ENCODE data around the gene ARPC2. TPM values are rescaled to one million over a fixed set of nuclear protein-coding genes. Genes with fewer than 3 reads are reported as not detected.
A peak's percentile ranks its signal among the peaks of the same experiment; 100 is the strongest.

The ARPC2 gene
- total RNA-seq, 2 donors from 2014 or later, result 112 to 177 TPM

DNA sequence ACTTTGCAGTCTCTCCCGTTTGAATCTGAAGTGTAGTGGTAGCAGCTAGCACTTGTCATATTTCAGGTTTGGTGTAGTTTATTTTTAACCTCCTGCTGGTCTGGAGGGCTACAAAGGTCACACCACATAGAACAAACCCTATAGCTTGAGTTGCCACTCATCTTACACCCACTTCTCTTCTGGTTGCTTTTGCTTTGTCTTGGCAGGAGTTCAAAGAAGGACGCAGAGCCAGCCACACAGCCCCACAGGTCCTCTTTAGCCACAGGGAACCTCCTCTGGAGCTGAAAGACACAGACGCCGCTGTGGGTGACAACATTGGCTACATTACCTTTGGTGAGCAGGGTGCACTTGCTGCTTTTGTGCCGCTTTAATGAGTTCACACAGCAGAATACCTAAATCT lies 28.2 kb downstream of the ARPC2 start:
- no peak for DNase-seq (ENCODE audit: low spot score)
- H3K36me3 ChIP-seq, result peaks cover 81% of the 10 kb centered on the region
- H3K27me3 ChIP-seq, result no peaks in the 10 kb centered on the region
- H3K27ac ChIP-seq, result peak overlapping the region; percentile 10 to 12
- H3K4me3 ChIP-seq, result no peak overlapping the region
- peaks cover 0 to 13% of the 10 kb centered on the region in 2 donors for H3K4me1 ChIP-seq
- TF ChIP-seq CTCF (IDR thresholded peaks at IDR 0.05), result no peak
- H3K9me3 ChIP-seq, result no peaks in the 10 kb centered on the region

- Histone ChIP-seq H3K27me3 (no peaks in the 10 kb centered on the region), H3K27ac (no peak overlapping the region), H3K36me3 (peaks cover 97% of the 10 kb centered on the region), H3K9me3 (no peaks in the 10 kb centered on the region), H3K4me1 (peaks cover 0 to 10% of the 10 kb centered on the region in 2 donors), H3K4me3 (no peak overlapping the region)
- peak; percentile 54 for DNase-seq (ENCODE audit: low spot score)
- TF ChIP-seq CTCF (IDR thresholded peaks at IDR 0.05), result no peak
These were observed 32.7 kb downstream of the ARPC2 start for GRCh38 chr2:218249691-218250090.

- Histone ChIP-seq H3K27ac (peak overlapping the region in 1 of 2 donors; percentile 23), H3K4me1 (peaks cover 0 to 16% of the 10 kb centered on the region in 2 donors), H3K27me3 (no peaks in the 10 kb centered on the region), H3K36me3 (peaks cover 85% of the 10 kb centered on the region), H3K9me3 (no peaks in the 10 kb centered on the region), H3K4me3 (no peak overlapping the region)
- TF ChIP-seq CTCF (IDR thresholded peaks at IDR 0.05), result no peak
- no peak for DNase-seq (ENCODE audit: low spot score)
These were observed 35.7 kb downstream of the ARPC2 start for GRCh38 chr2:218252509-218253231.

GRCh38 chr2:218253232-218253625 lies 36.2 kb downstream of the ARPC2 start:
- H3K4me1 ChIP-seq, result peaks cover 0 to 19% of the 10 kb centered on the region in 2 donors
- no peaks in the 10 kb centered on the region for H3K9me3 ChIP-seq
- no peak overlapping the region for H3K4me3 ChIP-seq
- no peak for DNase-seq (ENCODE audit: low spot score)
- H3K27ac ChIP-seq, result peak overlapping the region in 1 of 2 donors; percentile 23
- TF ChIP-seq CTCF (IDR thresholded peaks at IDR 0.05), result no peak
- peaks cover 80% of the 10 kb centered on the region for H3K36me3 ChIP-seq
- no peaks in the 10 kb centered on the region for H3K27me3 ChIP-seq

GRCh38 chr2:218255446-218255845 lies 38.5 kb downstream of the ARPC2 start:
- H3K9me3 ChIP-seq, result no peaks in the 10 kb centered on the region
- no peaks in the 10 kb centered on the region for H3K27me3 ChIP-seq
- H3K4me3 ChIP-seq, result no peak overlapping the region
- H3K4me1 ChIP-seq, result peaks cover 0 to 41% of the 10 kb centered on the region in 2 donors
- no peak for TF ChIP-seq CTCF (IDR thresholded peaks at IDR 0.05)
- no peak for DNase-seq (ENCODE audit: low spot score)
- peaks cover 58% of the 10 kb centered on the region for H3K36me3 ChIP-seq
- no peak overlapping the region for H3K27ac ChIP-seq

Measured in right atrium auricular region (tissue), 2 donors.